Liver (tissue), 9 donors: ENCODE results near the gene METTL21C. TPM values are rescaled to one million over a fixed set of nuclear protein-coding genes. Genes with fewer than 3 reads are reported as not detected.

Experiments
- DNase-seq: peaks from one replicate; pipeline ENCODE4 v3.0.0-alpha.2; 2017; ENCODE audit warnings: low spot score
- H3K27ac ChIP-seq, 2 donors: one replicate each; pipeline ENCODE4 v1.7.0; 2013; ENCODE audit warnings: inconsistent platforms in 2 of 2, low read length in 2 of 2, control low read depth in 1 of 2, low read depth in 1 of 2, mild to moderate bottlenecking in 1 of 2
- H3K27me3 ChIP-seq, 4 donors: one replicate each; pipeline versions ENCODE4 v1.6.1 to v1.7.0; 2013; ENCODE audit warnings: low read length in 3 of 4, inconsistent platforms in 1 of 4, mild to moderate bottlenecking in 1 of 4, moderate library complexity in 1 of 4; ENCODE audit not compliant: control insufficient read depth in 4 of 4, insufficient read depth in 4 of 4
- H3K36me3 ChIP-seq, 4 donors: one replicate each; pipeline versions ENCODE4 v1.6.1 to v1.7.0; 2013; ENCODE audit warnings: low read length in 3 of 4, mild to moderate bottlenecking in 3 of 4, low read depth in 1 of 4, moderate library complexity in 1 of 4; ENCODE audit not compliant: control insufficient read depth in 4 of 4, insufficient read depth in 3 of 4
- H3K4me1 ChIP-seq, 4 donors: one replicate each; pipeline versions ENCODE4 v1.6.1 to v1.7.0; 2013; ENCODE audit warnings: low read length in 3 of 4, mild to moderate bottlenecking in 3 of 4, moderate library complexity in 1 of 4; ENCODE audit not compliant: control insufficient read depth in 4 of 4, insufficient read depth in 4 of 4
- H3K4me3 ChIP-seq, 3 donors: one replicate each; pipeline versions ENCODE4 v1.6.1 to v1.7.0; 2013; ENCODE audit warnings: low read length in 3 of 3, control low read depth in 1 of 3, low read depth in 1 of 3, mild to moderate bottlenecking in 1 of 3
- H3K9ac ChIP-seq, 2 donors: one replicate each; pipeline ENCODE4 v1.7.0; 2013; ENCODE audit warnings: low read length in 2 of 2, mild to moderate bottlenecking in 2 of 2, moderate library complexity in 2 of 2, control low read depth in 1 of 2, low read depth in 1 of 2
- H3K9me3 ChIP-seq, 4 donors: one replicate each; pipeline versions ENCODE4 v1.6.1 to v1.7.0; 2013; ENCODE audit warnings: low read length in 3 of 4; ENCODE audit not compliant: control insufficient read depth in 4 of 4
- EGR1 ChIP-seq, 2 donors: IDR thresholded peaks; 2 replicates each; pipeline ENCODE4 v1.6.1; 2016 to 2018; ENCODE audit warnings: antibody characterized with exemption in 2 of 2, low read depth in 2 of 2
- FOXA1 ChIP-seq: IDR thresholded peaks from 2 replicates; pipeline ENCODE4 v1.6.1; 2016; ENCODE audit warnings: antibody characterized with exemption
- GABPA ChIP-seq, 2 donors: IDR thresholded peaks in 1 of 2; conservative IDR thresholded peaks in 1 of 2; 2 replicates each; pipeline ENCODE4 v1.6.1; 2016; ENCODE audit warnings: antibody characterized with exemption in 2 of 2, mild to moderate bottlenecking in 1 of 2, moderate library complexity in 1 of 2
- HNF4A ChIP-seq, 2 donors: conservative IDR thresholded peaks; 2 replicates each; pipeline ENCODE4 v1.6.1; 2016; ENCODE audit warnings: antibody characterized with exemption in 2 of 2, mild to moderate bottlenecking in 2 of 2
- JUND ChIP-seq, 2 donors: IDR thresholded peaks; 2 replicates each; pipeline ENCODE4 v1.6.1; 2016; ENCODE audit warnings: antibody characterized with exemption in 2 of 2
- NR2F2 ChIP-seq: IDR thresholded peaks from 2 replicates; pipeline ENCODE4 v1.6.1; 2016; ENCODE audit warnings: antibody characterized with exemption
- RAD21 ChIP-seq, 2 donors: IDR thresholded peaks; 2 replicates each; pipeline ENCODE4 v1.6.1; 2016; ENCODE audit warnings: antibody characterized with exemption in 2 of 2, mild to moderate bottlenecking in 2 of 2
- RXRA ChIP-seq, 2 donors: IDR thresholded peaks; 2 replicates each; pipeline ENCODE4 v1.6.1; 2017 to 2018; ENCODE audit warnings: antibody characterized with exemption in 2 of 2, mild to moderate bottlenecking in 1 of 2
- SP1 ChIP-seq: IDR thresholded peaks from 2 replicates; pipeline ENCODE4 v1.6.1; 2018; ENCODE audit warnings: antibody characterized with exemption, mild to moderate bottlenecking
- YY1 ChIP-seq: IDR thresholded peaks from 2 replicates; pipeline ENCODE4 v1.6.1; 2016; ENCODE audit warnings: antibody characterized with exemption, mild to moderate bottlenecking
- WGBS: extraction: QIAGEN DNeasy Blood & Tissue Kit; methylation state at CpG from one replicate; pipeline ENCODE4 v1.1.7; 2013; 5-methylcytosine and 5-hydroxymethylcytosine counted together
- polyA plus RNA-seq, 2 donors: library from polyadenylated mRNA; stranded (reverse) in 1 of 2; unstranded in 1 of 2; fragments of 200-250 nt in 1 of 2; fragments of >200 nt in 1 of 2; fragmentation: Nextera tagmentation in 1 of 2; extraction: Ambion mirVana in 1 of 2; gene quantifications; one replicate each; pipeline versions ENCODE4 v1.2.1 to v1.2.3, GENCODE V29; 2013 to 2015
- total RNA-seq, 2 donors: library from RNA; depleted of rRNA; stranded (reverse); fragments of >200 nt; gene quantifications; one replicate each; pipeline ENCODE4 v1.2.3, GENCODE V29; 2014
- TF ChIP-seq, protein P1 (sequence below): fragments of 150-350 bp; IDR thresholded peaks from 2 replicates; pipeline ENCODE4 v1.5.1; 2017; ENCODE audit warnings: improper control_type of control experiment, low read depth, low read length; ENCODE audit not compliant: missing input control
- TF ChIP-seq, protein P2 (sequence below): IDR thresholded peaks from 2 replicates; pipeline ENCODE4 v1.6.1; 2016; ENCODE audit warnings: antibody characterized with exemption
- TF ChIP-seq, protein P3 (sequence below): IDR thresholded peaks from 2 replicates; pipeline ENCODE4 v1.6.1; 2016; ENCODE audit warnings: antibody characterized with exemption, mild to moderate bottlenecking
- TF ChIP-seq, protein P4 (sequence below): IDR thresholded peaks from 2 replicates; pipeline ENCODE4 v1.6.1; 2016; ENCODE audit warnings: antibody characterized with exemption
- TF ChIP-seq, protein P5 (sequence below): IDR thresholded peaks from 2 replicates; pipeline ENCODE4 v1.6.1; 2016; ENCODE audit warnings: antibody characterized with exemption
- donor health status: healthy.
- donor health status: healthy.
- donor health status: healthy.
- donor health status: healthy.
- donor health status: healthy.

The METTL21C gene
- total and polyA plus RNA-seq, 4 donors: 0.09 TPM; not detected in 3

DNA sequence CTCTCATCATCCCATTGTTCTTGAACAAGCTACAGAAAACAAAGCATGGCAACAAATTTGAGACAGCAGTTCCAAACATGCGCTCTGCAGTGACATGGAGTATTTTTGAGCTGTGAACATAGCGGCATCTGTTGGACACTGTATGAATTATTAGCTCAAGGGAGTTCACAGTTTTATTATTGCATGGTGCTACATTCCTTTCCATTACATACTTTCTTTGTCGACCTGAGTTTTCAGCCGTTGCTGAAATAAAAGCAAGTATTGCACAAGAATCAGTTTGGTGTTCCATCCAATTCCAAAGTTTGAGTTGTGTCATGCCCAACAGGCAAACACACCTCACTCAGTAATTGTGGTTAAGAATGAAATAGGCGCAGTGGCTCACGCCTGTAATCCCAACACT, 30.1 kb upstream of the METTL21C start:
- Histone ChIP-seq H3K9ac (no peak overlapping the region), H3K36me3 (no peaks in the 10 kb centered on the region), H3K4me3 (no peak overlapping the region), H3K27me3 (no peaks in the 10 kb centered on the region), H3K27ac (no peak overlapping the region), H3K9me3 (no peaks in the 10 kb centered on the region), H3K4me1 (peaks cover 0 to 3% (median 1%) of the 10 kb centered on the region in 4 donors)
- WGBS: 45% methylated on average over 6 of the region's 6 CpGs
- TF ChIP-seq NR2F2: no peak
- TF ChIP-seq, protein P1, sequence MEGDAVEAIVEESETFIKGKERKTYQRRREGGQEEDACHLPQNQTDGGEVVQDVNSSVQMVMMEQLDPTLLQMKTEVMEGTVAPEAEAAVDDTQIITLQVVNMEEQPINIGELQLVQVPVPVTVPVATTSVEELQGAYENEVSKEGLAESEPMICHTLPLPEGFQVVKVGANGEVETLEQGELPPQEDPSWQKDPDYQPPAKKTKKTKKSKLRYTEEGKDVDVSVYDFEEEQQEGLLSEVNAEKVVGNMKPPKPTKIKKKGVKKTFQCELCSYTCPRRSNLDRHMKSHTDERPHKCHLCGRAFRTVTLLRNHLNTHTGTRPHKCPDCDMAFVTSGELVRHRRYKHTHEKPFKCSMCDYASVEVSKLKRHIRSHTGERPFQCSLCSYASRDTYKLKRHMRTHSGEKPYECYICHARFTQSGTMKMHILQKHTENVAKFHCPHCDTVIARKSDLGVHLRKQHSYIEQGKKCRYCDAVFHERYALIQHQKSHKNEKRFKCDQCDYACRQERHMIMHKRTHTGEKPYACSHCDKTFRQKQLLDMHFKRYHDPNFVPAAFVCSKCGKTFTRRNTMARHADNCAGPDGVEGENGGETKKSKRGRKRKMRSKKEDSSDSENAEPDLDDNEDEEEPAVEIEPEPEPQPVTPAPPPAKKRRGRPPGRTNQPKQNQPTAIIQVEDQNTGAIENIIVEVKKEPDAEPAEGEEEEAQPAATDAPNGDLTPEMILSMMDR: peak; percentile 31
- peak in 1 of 2 donors; percentile 39 for TF ChIP-seq GABPA (IDR thresholded peaks at IDR 0.05 in 1 of 2, conservative IDR thresholded peaks at IDR 0.05 in 1 of 2)
- peak; percentile 39 for TF ChIP-seq YY1
- peak in 1 of 2 donors; percentile 50 for TF ChIP-seq JUND (IDR thresholded peaks at IDR 0.05)
- TF ChIP-seq, protein P2, sequence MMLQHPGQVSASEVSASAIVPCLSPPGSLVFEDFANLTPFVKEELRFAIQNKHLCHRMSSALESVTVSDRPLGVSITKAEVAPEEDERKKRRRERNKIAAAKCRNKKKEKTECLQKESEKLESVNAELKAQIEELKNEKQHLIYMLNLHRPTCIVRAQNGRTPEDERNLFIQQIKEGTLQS: peak; percentile 17
- TF ChIP-seq, protein P3, sequence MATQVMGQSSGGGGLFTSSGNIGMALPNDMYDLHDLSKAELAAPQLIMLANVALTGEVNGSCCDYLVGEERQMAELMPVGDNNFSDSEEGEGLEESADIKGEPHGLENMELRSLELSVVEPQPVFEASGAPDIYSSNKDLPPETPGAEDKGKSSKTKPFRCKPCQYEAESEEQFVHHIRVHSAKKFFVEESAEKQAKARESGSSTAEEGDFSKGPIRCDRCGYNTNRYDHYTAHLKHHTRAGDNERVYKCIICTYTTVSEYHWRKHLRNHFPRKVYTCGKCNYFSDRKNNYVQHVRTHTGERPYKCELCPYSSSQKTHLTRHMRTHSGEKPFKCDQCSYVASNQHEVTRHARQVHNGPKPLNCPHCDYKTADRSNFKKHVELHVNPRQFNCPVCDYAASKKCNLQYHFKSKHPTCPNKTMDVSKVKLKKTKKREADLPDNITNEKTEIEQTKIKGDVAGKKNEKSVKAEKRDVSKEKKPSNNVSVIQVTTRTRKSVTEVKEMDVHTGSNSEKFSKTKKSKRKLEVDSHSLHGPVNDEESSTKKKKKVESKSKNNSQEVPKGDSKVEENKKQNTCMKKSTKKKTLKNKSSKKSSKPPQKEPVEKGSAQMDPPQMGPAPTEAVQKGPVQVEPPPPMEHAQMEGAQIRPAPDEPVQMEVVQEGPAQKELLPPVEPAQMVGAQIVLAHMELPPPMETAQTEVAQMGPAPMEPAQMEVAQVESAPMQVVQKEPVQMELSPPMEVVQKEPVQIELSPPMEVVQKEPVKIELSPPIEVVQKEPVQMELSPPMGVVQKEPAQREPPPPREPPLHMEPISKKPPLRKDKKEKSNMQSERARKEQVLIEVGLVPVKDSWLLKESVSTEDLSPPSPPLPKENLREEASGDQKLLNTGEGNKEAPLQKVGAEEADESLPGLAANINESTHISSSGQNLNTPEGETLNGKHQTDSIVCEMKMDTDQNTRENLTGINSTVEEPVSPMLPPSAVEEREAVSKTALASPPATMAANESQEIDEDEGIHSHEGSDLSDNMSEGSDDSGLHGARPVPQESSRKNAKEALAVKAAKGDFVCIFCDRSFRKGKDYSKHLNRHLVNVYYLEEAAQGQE: peak; percentile 26
- TF ChIP-seq EGR1 (IDR thresholded peaks at IDR 0.05; ENCODE audit: low read depth in 2 of 2): peak in 1 of 2 donors; percentile 36
- TF ChIP-seq SP1: peak; percentile 55
- TF ChIP-seq RXRA (IDR thresholded peaks at IDR 0.05): peak; percentile 44 to 74
- no peak for TF ChIP-seq FOXA1
- TF ChIP-seq, protein P4, sequence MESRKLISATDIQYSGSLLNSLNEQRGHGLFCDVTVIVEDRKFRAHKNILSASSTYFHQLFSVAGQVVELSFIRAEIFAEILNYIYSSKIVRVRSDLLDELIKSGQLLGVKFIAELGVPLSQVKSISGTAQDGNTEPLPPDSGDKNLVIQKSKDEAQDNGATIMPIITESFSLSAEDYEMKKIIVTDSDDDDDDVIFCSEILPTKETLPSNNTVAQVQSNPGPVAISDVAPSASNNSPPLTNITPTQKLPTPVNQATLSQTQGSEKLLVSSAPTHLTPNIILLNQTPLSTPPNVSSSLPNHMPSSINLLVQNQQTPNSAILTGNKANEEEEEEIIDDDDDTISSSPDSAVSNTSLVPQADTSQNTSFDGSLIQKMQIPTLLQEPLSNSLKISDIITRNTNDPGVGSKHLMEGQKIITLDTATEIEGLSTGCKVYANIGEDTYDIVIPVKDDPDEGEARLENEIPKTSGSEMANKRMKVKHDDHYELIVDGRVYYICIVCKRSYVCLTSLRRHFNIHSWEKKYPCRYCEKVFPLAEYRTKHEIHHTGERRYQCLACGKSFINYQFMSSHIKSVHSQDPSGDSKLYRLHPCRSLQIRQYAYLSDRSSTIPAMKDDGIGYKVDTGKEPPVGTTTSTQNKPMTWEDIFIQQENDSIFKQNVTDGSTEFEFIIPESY: no peak
- TF ChIP-seq, protein P5, sequence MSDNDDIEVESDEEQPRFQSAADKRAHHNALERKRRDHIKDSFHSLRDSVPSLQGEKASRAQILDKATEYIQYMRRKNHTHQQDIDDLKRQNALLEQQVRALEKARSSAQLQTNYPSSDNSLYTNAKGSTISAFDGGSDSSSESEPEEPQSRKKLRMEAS: peak; percentile 30
- peak; percentile 66 to 77 for TF ChIP-seq RAD21 (IDR thresholded peaks at IDR 0.05)
- TF ChIP-seq HNF4A (conservative IDR thresholded peaks at IDR 0.05): peak; percentile 67 to 75
- DNase-seq: no peak

DNA sequence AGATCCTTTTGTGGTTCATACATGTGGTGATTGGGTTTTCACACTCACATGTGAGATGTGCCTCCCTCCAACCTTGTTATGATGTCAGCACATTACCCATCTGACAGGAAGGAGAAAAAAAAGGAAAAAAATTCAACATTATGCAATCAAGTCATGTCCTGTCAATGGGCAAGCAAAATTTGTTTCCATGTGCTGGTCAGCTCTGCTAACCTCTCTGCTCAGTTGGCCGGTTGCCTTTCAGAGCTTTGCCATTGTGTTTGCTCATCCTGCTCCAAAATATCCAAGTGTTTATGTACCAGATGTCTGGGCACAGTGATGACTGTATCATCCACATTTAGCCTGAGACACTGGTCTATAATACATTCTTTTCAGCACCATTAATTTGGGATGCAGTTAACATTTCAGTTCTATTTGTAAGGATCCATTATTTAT, 27.0 kb upstream of the METTL21C start:
- TF ChIP-seq GABPA (IDR thresholded peaks at IDR 0.05 in 1 of 2, conservative IDR thresholded peaks at IDR 0.05 in 1 of 2): peak in 1 of 2 donors; percentile 15
- TF ChIP-seq, protein P2: no peak
- no peaks in the 10 kb centered on the region for H3K36me3 ChIP-seq
- H3K9me3 ChIP-seq: no peaks in the 10 kb centered on the region
- H3K4me1 ChIP-seq: peaks cover 0 to 3% (median 1%) of the 10 kb centered on the region in 4 donors
- no peak overlapping the region for H3K27ac ChIP-seq
- 43% methylated on average over 1 of the region's 1 CpG for WGBS
- no peak overlapping the region for H3K4me3 ChIP-seq
- H3K9ac ChIP-seq: no peak overlapping the region
- no peak for DNase-seq
- no peaks in the 10 kb centered on the region for H3K27me3 ChIP-seq
